Measurements from ENCODE around the gene THAP3.
A peak's percentile ranks its signal among the peaks of the same experiment; 100 is the strongest.
"Not testable (repeated sequence)": the region's sequence is repeated elsewhere in the genome, so short reads cannot be mapped to it uniquely, and the experiment has no call there.

Gene THAP3

GRCh38 chr1:6635161-6635909 lies 10.7 kb downstream of the THAP3 start:
- no peak for FAIRE-seq
- DNase-seq (ENCODE audit: low spot score): no peak

- DNase-seq (ENCODE audit: low spot score) (no peak), FAIRE-seq (no peak)
Measured at GRCh38 chr1:6635910-6636760, 11.5 kb downstream of the THAP3 start.

- not testable (repeated sequence) for DNase-seq (ENCODE audit: low spot score); FAIRE-seq
Measured at GRCh38 chr1:6636778-6637177, 12.1 kb downstream of the THAP3 start.

- DNase-seq (ENCODE audit: low spot score) (no peak), FAIRE-seq (no peak)
Measured at GRCh38 chr1:6637770-6638169, 13.1 kb downstream of the THAP3 start.

GRCh38 chr1:6638226-6638625 lies 13.6 kb downstream of the THAP3 start:
- no peak for DNase-seq (ENCODE audit: low spot score)
- no peak for FAIRE-seq

- not testable (repeated sequence) for FAIRE-seq; DNase-seq (ENCODE audit: low spot score)
Measured at GRCh38 chr1:6640867-6641266, 16.2 kb downstream of the THAP3 start.

GRCh38 chr1:6645018-6645417 lies 20.4 kb downstream of the THAP3 start:
- FAIRE-seq (no peak), DNase-seq (ENCODE audit: low spot score) (no peak)

GRCh38 chr1:6646499-6647148 lies 22.0 kb downstream of the THAP3 start:
- DNase-seq (ENCODE audit: low spot score): peak; percentile 14
- FAIRE-seq: no peak

GRCh38 chr1:6648556-6648955 lies 23.9 kb downstream of the THAP3 start:
- no peak for FAIRE-seq
- DNase-seq (ENCODE audit: low spot score): no peak

- no peak for DNase-seq (ENCODE audit: low spot score)
- FAIRE-seq: no peak
Measured at GRCh38 chr1:6651909-6652308, 27.2 kb downstream of the THAP3 start.

GRCh38 chr1:6652986-6653385 lies 28.3 kb downstream of the THAP3 start:
- DNase-seq (ENCODE audit: low spot score): no peak
- no peak for FAIRE-seq

GRCh38 chr1:6653436-6654290 lies 29.0 kb downstream of the THAP3 start:
- FAIRE-seq: no peak

GRCh38 chr1:6657138-6657537 lies 32.5 kb downstream of the THAP3 start:
- no peak for FAIRE-seq
- DNase-seq (ENCODE audit: low spot score): no peak

More at GRCh38 chr1:6653436-6654290, 29.0 kb downstream of the THAP3 start:
- DNase-seq (ENCODE audit: low spot score): no peak

- FAIRE-seq (no peak), DNase-seq (ENCODE audit: low spot score) (no peak)
Measured at GRCh38 chr1:6658359-6659060, 33.8 kb downstream of the THAP3 start.

GRCh38 chr1:6660415-6661049 lies 35.9 kb downstream of the THAP3 start:
- DNase-seq (ENCODE audit: low spot score) (no peak), FAIRE-seq (no peak)

GRCh38 chr1:6662468-6662867 lies 37.8 kb downstream of the THAP3 start:
- not testable (repeated sequence) for DNase-seq (ENCODE audit: low spot score); FAIRE-seq

- DNase-seq (ENCODE audit: low spot score) (no peak), FAIRE-seq (no peak)
Measured at GRCh38 chr1:6666696-6667095, 42.0 kb downstream of the THAP3 start.

- DNase-seq (ENCODE audit: low spot score): no peak
- no peak for FAIRE-seq
Measured at GRCh38 chr1:6667139-6667538, 42.5 kb downstream of the THAP3 start.

GRCh38 chr1:6668503-6668902 lies 43.8 kb downstream of the THAP3 start:
- no peak for DNase-seq (ENCODE audit: low spot score)
- no peak for FAIRE-seq

GRCh38 chr1:6672558-6672957 lies 47.9 kb downstream of the THAP3 start:
- FAIRE-seq (no peak), DNase-seq (ENCODE audit: low spot score) (no peak)

All from urothelium cell line (cell line).